Measurements from ENCODE around the gene MS4A3. TPM values are rescaled to one million over a fixed set of nuclear protein-coding genes. Genes with fewer than 3 reads are reported as not detected.

MS4A3 gene
- total RNA-seq, 1 experiment from 2014 or later, result not detected

GRCh38 chr11:60095477-60096120 is 39.1 kb downstream of the MS4A3 start:
- TF ChIP-seq CTCF (conservative IDR thresholded peaks at IDR 0.05), result no peak

More at GRCh38 chr11:60095477-60096120, 39.1 kb downstream of the MS4A3 start:
- Histone ChIP-seq H3K18ac (ENCODE audit: insufficient read length, low read depth, low read length) (no peak overlapping the region), H3K23me2 (ENCODE audit: insufficient read length, low read depth, low read length, poor library complexity, severe bottlenecking) (no peaks in the 10 kb centered on the region), H3T11ph (ENCODE audit: low read length) (no peak overlapping the region), H4K20me1 (ENCODE audit: control insufficient read depth, insufficient read depth, insufficient read length) (no peaks in the 10 kb centered on the region), H3K27me3 (ENCODE audit: insufficient read depth, low read length) (no peaks in the 10 kb centered on the region), H4K5ac (ENCODE audit: insufficient read length, low read depth, low read length) (no peak overlapping the region), H3K9me3 (ENCODE audit: control insufficient read depth, low read depth, low read length) (no peaks in the 10 kb centered on the region), H2BK12ac (ENCODE audit: insufficient read length, low read depth, low read length) (no peak overlapping the region), H2AK5ac (ENCODE audit: insufficient read length, low read length) (no peak overlapping the region), H2BK20ac (ENCODE audit: low read depth, low read length, poor library complexity, severe bottlenecking) (no peak overlapping the region), H4K91ac (ENCODE audit: insufficient read length, low read depth, low read length) (no peak overlapping the region), H3K14ac (ENCODE audit: insufficient read depth, low read length) (no peak overlapping the region), H3K27ac (ENCODE audit: insufficient read length, low read depth, low read length) (no peak overlapping the region), H2BK120ac (ENCODE audit: low read depth, low read length, poor library complexity, severe bottlenecking) (no peak overlapping the region), H2BK15ac (ENCODE audit: low read depth, low read length) (no peak overlapping the region), H3K79me1 (ENCODE audit: insufficient read depth, low read depth, low read length, poor library complexity, severe bottlenecking) (no peaks in the 10 kb centered on the region), H3K79me2 (ENCODE audit: insufficient read depth, low read length) (no peaks in the 10 kb centered on the region), H3K4me2 (ENCODE audit: insufficient read depth, insufficient read length, low read length) (no peak overlapping the region), H2AFZ (ENCODE audit: low read length) (no peak overlapping the region), H3K56ac (ENCODE audit: insufficient read length, low read depth, low read length) (no peak overlapping the region), H3K4ac (ENCODE audit: low read depth, low read length) (no peak overlapping the region), H3K4me1 (ENCODE audit: insufficient read depth, low read length) (no peaks in the 10 kb centered on the region), H4K8ac (replicated peaks; ENCODE audit: insufficient read length, low read depth, low read length) (no peak overlapping the region), H2BK5ac (ENCODE audit: insufficient read length, low read length) (no peak overlapping the region), H3K9ac (ENCODE audit: extremely low read depth, insufficient read length, low read length) (no peak overlapping the region), H3K23ac (ENCODE audit: insufficient read length, low read depth, low read length) (no peak overlapping the region)
- Mint-ChIP-seq H3K4me3 (no peak overlapping the region), H3K36me3 (ENCODE audit: insufficient read depth in 1 of 3, low read depth in 3 of 3) (no peaks in the 10 kb centered on the region; a peak in 1 of 7 replicates), H3K27ac (no peak overlapping the region), H3K4me1 (peaks cover 0 to 3% of the 10 kb centered on the region in 2 experiments; a peak in 1 of 4 replicates), H3K27me3 (ENCODE audit: low read depth) (no peaks in the 10 kb centered on the region), H3K9me3 (no peaks in the 10 kb centered on the region)
- no CpG with 5 or more reads among the region's 4 CpGs for WGBS (ENCODE audit: extremely low coverage, insufficient read length, low lambda C conversion rate)
- no peak for DNase-seq

Measured in H9 (cell line).